Measurements from ENCODE around the gene ANTXR1.
A peak's percentile ranks its signal among the peaks of the same experiment; 100 is the strongest.

Gene ANTXR1

GRCh38 chr2:69188182-69188900 lies 175.4 kb downstream of the ANTXR1 start:
- DNase-seq, result peak; percentile 5

- no peak for DNase-seq
These were observed 177.9 kb downstream of the ANTXR1 start for GRCh38 chr2:69190743-69191404.

GRCh38 chr2:69191634-69192033 lies 178.7 kb downstream of the ANTXR1 start:
- DNase-seq, result no peak

GRCh38 chr2:69192176-69192945 lies 179.4 kb downstream of the ANTXR1 start:
- DNase-seq, result peak; percentile 42

GRCh38 chr2:69195706-69196105 lies 182.7 kb downstream of the ANTXR1 start:
- DNase-seq, result no peak

GRCh38 chr2:69196327-69197117 lies 183.5 kb downstream of the ANTXR1 start:
- DNase-seq, result no peak

GRCh38 chr2:69200107-69200520 lies 187.1 kb downstream of the ANTXR1 start:
- DNase-seq, result no peak

GRCh38 chr2:69201259-69201658 lies 188.3 kb downstream of the ANTXR1 start:
- no peak for DNase-seq

GRCh38 chr2:69202327-69202726 lies 189.3 kb downstream of the ANTXR1 start:
- DNase-seq, result no peak

- DNase-seq, result no peak
These were observed 190.4 kb downstream of the ANTXR1 start for GRCh38 chr2:69203166-69203985.

GRCh38 chr2:69204654-69205053 lies 191.7 kb downstream of the ANTXR1 start:
- DNase-seq, result no peak

GRCh38 chr2:69205076-69205475 lies 192.1 kb downstream of the ANTXR1 start:
- no peak for DNase-seq

- DNase-seq, result no peak
These were observed 192.5 kb downstream of the ANTXR1 start for GRCh38 chr2:69205491-69205890.

- DNase-seq, result no peak
These were observed 195.1 kb downstream of the ANTXR1 start for GRCh38 chr2:69208023-69208595.

- no peak for DNase-seq
These were observed 196.5 kb downstream of the ANTXR1 start for GRCh38 chr2:69209482-69209881.

- DNase-seq, result no peak
These were observed 197.4 kb downstream of the ANTXR1 start for GRCh38 chr2:69210385-69210784.

- DNase-seq, result no peak
These were observed 198.1 kb downstream of the ANTXR1 start for GRCh38 chr2:69211048-69211447.

- DNase-seq, result no peak
These were observed 198.7 kb downstream of the ANTXR1 start for GRCh38 chr2:69211686-69212085.

- DNase-seq, result no peak
These were observed 199.5 kb downstream of the ANTXR1 start for GRCh38 chr2:69212238-69213028.

GRCh38 chr2:69213201-69213600 lies 200.2 kb downstream of the ANTXR1 start:
- DNase-seq, result no peak

- no peak for DNase-seq
These were observed 200.8 kb downstream of the ANTXR1 start for GRCh38 chr2:69213782-69214181.

Data from RPMI8226 (cell line).